H9 (cell line): ENCODE measurements around the gene SLC35A4. TPM values are rescaled to one million over a fixed set of nuclear protein-coding genes. Genes with fewer than 3 reads are reported as not detected.

Experiments used
- DNase-seq: peaks from one replicate; pipeline ENCODE4 v3.0.0-alpha.2; 2017
- H2AFZ ChIP-seq: one replicate; pipeline ENCODE4 v1.6.1; 2013; ENCODE audit warnings: mild to moderate bottlenecking, low read length, control low read depth, moderate library complexity
- H2AK5ac ChIP-seq: 2 replicates; pipeline ENCODE4 v1.6.1; 2013; ENCODE audit warnings: low read length, control low read depth, mixed read lengths; ENCODE audit not compliant: insufficient read length
- H2BK120ac ChIP-seq: one replicate; pipeline ENCODE4 v1.6.1; 2013; ENCODE audit warnings: low read depth, mild to moderate bottlenecking, low read length, control low read depth, inconsistent platforms; ENCODE audit not compliant: poor library complexity, severe bottlenecking
- H2BK12ac ChIP-seq: 2 replicates; pipeline ENCODE4 v1.6.1; 2013; ENCODE audit warnings: low read length, control low read depth, mixed read lengths, low read depth; ENCODE audit not compliant: insufficient read length
- H2BK15ac ChIP-seq: 2 replicates; pipeline ENCODE4 v1.6.1; 2013; ENCODE audit warnings: low read depth, low read length, control low read depth
- H2BK20ac ChIP-seq: one replicate; pipeline ENCODE4 v1.6.1; 2013; ENCODE audit warnings: low read depth, mild to moderate bottlenecking, low read length, control low read depth, inconsistent platforms; ENCODE audit not compliant: poor library complexity, severe bottlenecking
- H2BK5ac ChIP-seq: 2 replicates; pipeline ENCODE4 v1.6.1; 2013; ENCODE audit warnings: low read length, control low read depth, mixed read lengths; ENCODE audit not compliant: insufficient read length
- H3K14ac ChIP-seq: 2 replicates; pipeline ENCODE4 v1.6.1; 2013; ENCODE audit warnings: low read length, control low read depth; ENCODE audit not compliant: insufficient read depth
- H3K18ac ChIP-seq: 2 replicates; pipeline ENCODE4 v1.6.1; 2013; ENCODE audit warnings: low read depth, mild to moderate bottlenecking, mixed read lengths, low read length, control low read depth; ENCODE audit not compliant: insufficient read length
- H3K23ac ChIP-seq: 2 replicates; pipeline ENCODE4 v1.6.1; 2013; ENCODE audit warnings: low read length, control low read depth, mixed read lengths, low read depth; ENCODE audit not compliant: insufficient read length
- H3K23me2 ChIP-seq: 2 replicates; pipeline ENCODE4 v1.6.1; 2013; ENCODE audit warnings: low read depth, mild to moderate bottlenecking, mixed read lengths, low read length, control low read depth; ENCODE audit not compliant: insufficient read length, poor library complexity, severe bottlenecking
- H3K27ac ChIP-seq: 2 replicates; pipeline ENCODE4 v1.5.1; 2013; ENCODE audit warnings: low read length, control low read depth, mixed read lengths, low read depth; ENCODE audit not compliant: insufficient read length
- H3K27me3 ChIP-seq: 2 replicates; pipeline ENCODE4 v1.6.1; 2013; ENCODE audit warnings: low read length, control low read depth, inconsistent platforms; ENCODE audit not compliant: insufficient read depth
- H3K4ac ChIP-seq: 2 replicates; pipeline ENCODE4 v1.6.1; 2013; ENCODE audit warnings: low read depth, mild to moderate bottlenecking, control low read depth, inconsistent platforms, low read length, moderate library complexity
- H3K4me1 ChIP-seq: 2 replicates; pipeline ENCODE4 v1.6.1; 2013; ENCODE audit warnings: low read length, control low read depth, inconsistent platforms; ENCODE audit not compliant: insufficient read depth
- H3K4me2 ChIP-seq: 2 replicates; pipeline ENCODE4 v1.6.1; 2013; ENCODE audit warnings: low read length, control low read depth, mixed read lengths; ENCODE audit not compliant: insufficient read length, insufficient read depth
- H3K56ac ChIP-seq: 2 replicates; pipeline ENCODE4 v1.6.1; 2013; ENCODE audit warnings: low read depth, mild to moderate bottlenecking, mixed read lengths, low read length, control low read depth; ENCODE audit not compliant: insufficient read length
- H3K79me1 ChIP-seq: 2 replicates; pipeline ENCODE4 v1.6.1; 2013; ENCODE audit warnings: low read depth, mild to moderate bottlenecking, moderate library complexity, low read length, control low read depth, inconsistent platforms; ENCODE audit not compliant: insufficient read depth, poor library complexity, severe bottlenecking
- H3K79me2 ChIP-seq: 2 replicates; pipeline ENCODE4 v1.6.1; 2013; ENCODE audit warnings: low read length, control low read depth, inconsistent platforms; ENCODE audit not compliant: insufficient read depth
- H3K9ac ChIP-seq: 2 replicates; pipeline ENCODE4 v1.6.1; 2013; ENCODE audit warnings: low read length, control low read depth, mixed read lengths; ENCODE audit not compliant: insufficient read length; ENCODE audit errors: extremely low read depth
- H3K9me3 ChIP-seq: one replicate; pipeline ENCODE4 v1.6.1; 2013; ENCODE audit warnings: low read depth, low read length, inconsistent platforms; ENCODE audit not compliant: control insufficient read depth
- H3T11ph ChIP-seq: one replicate; pipeline ENCODE4 v1.6.1; 2013; ENCODE audit warnings: mild to moderate bottlenecking, low read length, control low read depth, inconsistent platforms
- H4K20me1 ChIP-seq: one replicate; pipeline ENCODE4 v1.6.1; 2013; ENCODE audit not compliant: control insufficient read depth, insufficient read length, insufficient read depth
- H4K5ac ChIP-seq: 2 replicates; pipeline ENCODE4 v1.6.1; 2013; ENCODE audit warnings: low read depth, mild to moderate bottlenecking, mixed read lengths, low read length, control low read depth; ENCODE audit not compliant: insufficient read length
- H4K8ac ChIP-seq: replicated peaks from 2 replicates; pipeline ENCODE4 v1.6.1; 2013; ENCODE audit warnings: low read length, control low read depth, mixed read lengths, low read depth; ENCODE audit not compliant: insufficient read length
- H4K91ac ChIP-seq: 2 replicates; pipeline ENCODE4 v1.6.1; 2013; ENCODE audit warnings: low read depth, mild to moderate bottlenecking, moderate library complexity, mixed read lengths, low read length, control low read depth; ENCODE audit not compliant: insufficient read length
- H3K27ac Mint-ChIP-seq, 3 experiments: 2 replicates in 2 of 3; 3 replicates in 1 of 3; pipeline ENCODE4 v1.8.0; 2020 to 2021; ENCODE audit warnings: mixed read lengths in 3 of 3, mild to moderate bottlenecking in 1 of 3, moderate library complexity in 1 of 3
- H3K27me3 Mint-ChIP-seq: 2 replicates; pipeline ENCODE4 v1.8.0; 2021; ENCODE audit warnings: low read depth, mild to moderate bottlenecking, moderate library complexity, mixed read lengths
- H3K36me3 Mint-ChIP-seq, 3 experiments: 2 replicates in 2 of 3; 3 replicates in 1 of 3; pipeline ENCODE4 v1.8.0; 2020 to 2021; ENCODE audit warnings: low read depth in 3 of 3, mixed read lengths in 3 of 3; ENCODE audit not compliant: insufficient read depth in 1 of 3
- H3K4me1 Mint-ChIP-seq, 2 experiments: 2 replicates each; pipeline ENCODE4 v1.8.0; 2020; ENCODE audit warnings: mixed read lengths in 2 of 2
- H3K4me3 Mint-ChIP-seq, 2 experiments: 2 replicates in 1 of 2; 3 replicates in 1 of 2; pipeline ENCODE4 v1.8.0; 2020 to 2021; ENCODE audit warnings: mild to moderate bottlenecking in 2 of 2, mixed read lengths in 2 of 2, moderate library complexity in 1 of 2
- H3K9me3 Mint-ChIP-seq, 2 experiments: 2 replicates in 1 of 2; 3 replicates in 1 of 2; pipeline ENCODE4 v1.8.0; 2020; ENCODE audit warnings: mild to moderate bottlenecking in 2 of 2, mixed read lengths in 2 of 2, moderate library complexity in 1 of 2
- whole genome bisulfite sequencing: extraction: QIAGEN DNeasy Blood & Tissue Kit; methylation state at CpG from one replicate; pipeline ENCODE4 v1.1.7; 2013; ENCODE audit warnings: missing lambda C conversion rate, low lambda C conversion rate, mixed read lengths; ENCODE audit not compliant: insufficient read length; ENCODE audit errors: extremely low coverage; 5-methylcytosine and 5-hydroxymethylcytosine counted together
- total RNA-seq: library from RNA; stranded (reverse); gene quantifications from 2 replicates; pipeline ENCODE4 v1.2.1, GENCODE V29; 2021
- TF ChIP-seq, protein P1 (sequence below): fragments of 200-600 bp; sonication (generic); conservative IDR thresholded peaks from 3 replicates; pipeline ENCODE4 v1.8.0; 2021; ENCODE audit warnings: antibody characterized with exemption, mild to moderate bottlenecking

Gene SLC35A4
- total RNA-seq, 1 experiment from 2014 or later, result 92.0 TPM

DNA sequence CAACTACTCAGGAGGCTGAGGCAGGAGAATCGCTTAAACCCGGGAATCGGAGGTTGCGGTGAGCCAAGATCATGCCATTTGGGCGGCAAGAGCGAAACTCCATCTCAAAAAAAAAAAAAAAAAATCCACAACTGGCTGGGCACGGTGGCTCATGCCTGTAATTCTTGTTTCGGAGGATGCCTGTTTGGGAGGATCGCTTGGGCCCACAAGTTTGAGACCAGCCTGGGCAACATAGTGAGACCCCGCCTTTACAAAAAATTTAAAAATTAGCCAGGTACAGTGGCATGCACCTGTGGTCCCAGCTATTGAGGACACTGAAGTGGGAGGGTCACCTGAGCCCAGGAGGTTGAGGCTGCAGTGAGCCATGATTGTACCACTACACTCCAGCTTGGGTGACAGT is 19.0 kb upstream of the SLC35A4 start:
- H3K4me3 Mint-ChIP-seq, result no peak overlapping the region
- Histone ChIP-seq H4K20me1 (no peaks in the 10 kb centered on the region), H3K27ac (no peak overlapping the region), H2BK12ac (no peak overlapping the region), H2BK5ac (no peak overlapping the region), H3K4ac (no peak overlapping the region), H2BK120ac (no peak overlapping the region), H4K8ac (no peak overlapping the region), H3K9ac (no peak overlapping the region), H3K27me3 (no peaks in the 10 kb centered on the region), H3K23ac (no peak overlapping the region), H4K5ac (no peak overlapping the region), H3K14ac (no peak overlapping the region), H3T11ph (no peak overlapping the region), H3K9me3 (no peaks in the 10 kb centered on the region), H3K56ac (no peak overlapping the region), H2BK15ac (no peak overlapping the region), H2AK5ac (no peak overlapping the region), H2BK20ac (no peak overlapping the region), H2AFZ (no peak overlapping the region), H3K4me2 (no peak overlapping the region), H3K79me2 (no peaks in the 10 kb centered on the region), H3K4me1 (0 out of 2 replicates have a peak, but pooled peaks cover 7% of the 10 kb centered on the region), H3K79me1 (no peaks in the 10 kb centered on the region), H3K18ac (no peak overlapping the region), H3K23me2 (peaks cover 7% of the 10 kb centered on the region), H4K91ac (no peak overlapping the region)
- peaks cover 22 to 63% (median 44%) of the 10 kb centered on the region in 3 experiments; a peak in 6 of 7 replicates for H3K36me3 Mint-ChIP-seq
- no CpG with 5 or more reads among the region's 10 CpGs for WGBS
- H3K27ac Mint-ChIP-seq, result no peak overlapping the region; a peak in 1 of 7 replicates
- H3K4me1 Mint-ChIP-seq, result peaks cover 23 to 26% of the 10 kb centered on the region in 2 experiments
- no peak for DNase-seq
- no peaks in the 10 kb centered on the region for H3K27me3 Mint-ChIP-seq
- no peaks in the 10 kb centered on the region for H3K9me3 Mint-ChIP-seq
- TF ChIP-seq, protein P1, sequence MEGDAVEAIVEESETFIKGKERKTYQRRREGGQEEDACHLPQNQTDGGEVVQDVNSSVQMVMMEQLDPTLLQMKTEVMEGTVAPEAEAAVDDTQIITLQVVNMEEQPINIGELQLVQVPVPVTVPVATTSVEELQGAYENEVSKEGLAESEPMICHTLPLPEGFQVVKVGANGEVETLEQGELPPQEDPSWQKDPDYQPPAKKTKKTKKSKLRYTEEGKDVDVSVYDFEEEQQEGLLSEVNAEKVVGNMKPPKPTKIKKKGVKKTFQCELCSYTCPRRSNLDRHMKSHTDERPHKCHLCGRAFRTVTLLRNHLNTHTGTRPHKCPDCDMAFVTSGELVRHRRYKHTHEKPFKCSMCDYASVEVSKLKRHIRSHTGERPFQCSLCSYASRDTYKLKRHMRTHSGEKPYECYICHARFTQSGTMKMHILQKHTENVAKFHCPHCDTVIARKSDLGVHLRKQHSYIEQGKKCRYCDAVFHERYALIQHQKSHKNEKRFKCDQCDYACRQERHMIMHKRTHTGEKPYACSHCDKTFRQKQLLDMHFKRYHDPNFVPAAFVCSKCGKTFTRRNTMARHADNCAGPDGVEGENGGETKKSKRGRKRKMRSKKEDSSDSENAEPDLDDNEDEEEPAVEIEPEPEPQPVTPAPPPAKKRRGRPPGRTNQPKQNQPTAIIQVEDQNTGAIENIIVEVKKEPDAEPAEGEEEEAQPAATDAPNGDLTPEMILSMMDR, result no peak
